NT2/D1 (cell line): ENCODE data around the gene HLA-DMA.

Source experiments
- SUZ12 ChIP-seq: IDR thresholded peaks from 2 replicates; pipeline ENCODE4 v1.6.1; 2011; ENCODE audit not compliant: insufficient read length, insufficient read depth; ENCODE audit errors: extremely low read depth
- YY1 ChIP-seq: IDR thresholded peaks from 2 replicates; pipeline ENCODE4 v1.6.1; 2011; ENCODE audit not compliant: insufficient read length, insufficient read depth
- ZNF274 ChIP-seq: IDR thresholded peaks from 2 replicates; pipeline ENCODE4 v1.6.1; 2011; ENCODE audit warnings: mild to moderate bottlenecking, low read depth, low read length

DNA sequence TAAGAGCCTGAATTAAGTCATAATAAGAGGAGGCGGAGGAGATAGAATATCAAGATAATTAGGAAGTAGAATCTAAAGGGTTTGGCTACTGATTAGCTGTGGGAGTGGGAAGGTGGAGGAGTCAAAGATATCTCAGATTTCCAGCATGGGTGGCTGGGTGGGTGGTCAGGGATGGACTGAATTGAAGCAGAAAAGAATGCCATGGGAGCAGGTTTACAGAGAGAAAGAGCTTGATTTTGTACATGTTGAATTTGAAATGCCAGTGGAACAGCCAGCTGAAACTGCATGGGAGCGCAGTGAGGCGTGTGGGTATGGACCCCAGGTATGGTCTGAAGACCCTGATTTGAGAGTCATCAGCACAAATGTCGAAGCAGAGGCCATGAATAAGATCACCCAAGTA lies 1.4 kb upstream of the HLA-DMA start:
- TF ChIP-seq YY1 (no peak), SUZ12 (no peak), ZNF274 (no peak)
